Gastrocnemius medialis (tissue), 4 donors: ENCODE results near the gene SCGB1D1.

Experiments
- POLR2A ChIP-seq, 2 donors: fragments of 450-650 bp; IDR thresholded peaks; one replicate each; pipeline ENCODE4 v1.6.1; 2017; ENCODE audit warnings: antibody characterized with exemption in 2 of 2, mild to moderate bottlenecking in 2 of 2, moderate library complexity in 2 of 2
- TF ChIP-seq, protein P1 (sequence below), 5 experiments: fragments of 450-650 bp in 3 of 5; fragments of 200-600 bp in 2 of 5; sonication (generic) in 2 of 5; IDR thresholded peaks in 4 of 5; conservative IDR thresholded peaks in 1 of 5; 1 replicate in 4 of 5; 2 replicates in 1 of 5; pipeline ENCODE4 v1.5.1; 2016 to 2019; ENCODE audit warnings: antibody characterized with exemption in 5 of 5, mild to moderate bottlenecking in 3 of 5, moderate library complexity in 3 of 5

DNA sequence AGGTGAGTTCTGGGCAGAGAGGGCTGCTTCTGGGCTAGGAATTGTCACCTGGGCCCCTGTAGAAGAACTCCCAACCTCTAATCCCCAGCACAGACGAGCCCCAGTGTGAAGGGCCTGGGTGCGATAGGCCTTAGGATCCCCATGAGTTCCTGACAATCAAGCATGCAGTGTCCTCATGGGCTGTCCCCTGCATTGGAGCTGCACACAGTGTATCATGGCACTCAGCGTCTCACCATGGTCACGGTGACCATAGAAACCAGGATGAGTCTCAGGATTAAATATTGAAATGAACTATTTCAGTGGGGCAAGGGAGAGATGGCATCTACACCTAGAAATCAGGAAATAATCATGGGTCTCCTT, 18.7 kb downstream of the SCGB1D1 start:
- TF ChIP-seq, protein P1, sequence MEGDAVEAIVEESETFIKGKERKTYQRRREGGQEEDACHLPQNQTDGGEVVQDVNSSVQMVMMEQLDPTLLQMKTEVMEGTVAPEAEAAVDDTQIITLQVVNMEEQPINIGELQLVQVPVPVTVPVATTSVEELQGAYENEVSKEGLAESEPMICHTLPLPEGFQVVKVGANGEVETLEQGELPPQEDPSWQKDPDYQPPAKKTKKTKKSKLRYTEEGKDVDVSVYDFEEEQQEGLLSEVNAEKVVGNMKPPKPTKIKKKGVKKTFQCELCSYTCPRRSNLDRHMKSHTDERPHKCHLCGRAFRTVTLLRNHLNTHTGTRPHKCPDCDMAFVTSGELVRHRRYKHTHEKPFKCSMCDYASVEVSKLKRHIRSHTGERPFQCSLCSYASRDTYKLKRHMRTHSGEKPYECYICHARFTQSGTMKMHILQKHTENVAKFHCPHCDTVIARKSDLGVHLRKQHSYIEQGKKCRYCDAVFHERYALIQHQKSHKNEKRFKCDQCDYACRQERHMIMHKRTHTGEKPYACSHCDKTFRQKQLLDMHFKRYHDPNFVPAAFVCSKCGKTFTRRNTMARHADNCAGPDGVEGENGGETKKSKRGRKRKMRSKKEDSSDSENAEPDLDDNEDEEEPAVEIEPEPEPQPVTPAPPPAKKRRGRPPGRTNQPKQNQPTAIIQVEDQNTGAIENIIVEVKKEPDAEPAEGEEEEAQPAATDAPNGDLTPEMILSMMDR (IDR thresholded peaks at IDR 0.05 in 4 of 5, conservative IDR thresholded peaks at IDR 0.05 in 1 of 5) = no peak
- TF ChIP-seq POLR2A (IDR thresholded peaks at IDR 0.05) = no peak
